H1 (cell line): ENCODE results near the gene PMM2. TPM values are rescaled to one million over a fixed set of nuclear protein-coding genes. Genes with fewer than 3 reads are reported as not detected.
"Not testable (repeated sequence)": the region's sequence is repeated elsewhere in the genome, so short reads cannot be mapped to it uniquely, and the experiment has no call there.

ENCODE experiments used
- CTCF ChIA-PET: fragments of 300-600 bp; sonication (Branson Sonifier 250); formaldehyde crosslinking; loops from one replicate; lab custom pipeline; 2021; ENCODE audit not compliant: partially characterized antibody; lab: Charles Lee
- POLR2A ChIA-PET: fragments of 300-600 bp; sonication (Branson Sonifier 250); formaldehyde crosslinking; loops from one replicate; lab custom pipeline; 2021; ENCODE audit warnings: inconsistent platforms; ENCODE audit not compliant: partially characterized antibody; lab: Charles Lee
- DNase-seq, 2 experiments: peaks; one replicate each; pipeline versions ENCODE4 v3.0.0 to v3.0.0-alpha.2; 2010 to 2022; ENCODE audit warnings: low spot score in 2 of 2, low read depth in 1 of 2, mixed read lengths in 1 of 2
- FAIRE-seq: peaks from 2 replicates; lab custom pipeline; 2011; peaks lifted over from hg19 to GRCh38; lab: Jason Lieb, UNC
- H2AFZ ChIP-seq: 2 replicates; pipeline ENCODE4 v1.8.1; 2012; ENCODE audit warnings: low read length, inconsistent platforms
- H2AK5ac ChIP-seq: 2 replicates; pipeline ENCODE4 v1.6.1; 2013; ENCODE audit warnings: low read depth, low read length
- H2BK120ac ChIP-seq: replicated peaks from 2 replicates; pipeline ENCODE3; 2013; ENCODE audit warnings: low read depth, low read length, inconsistent platforms
- H2BK12ac ChIP-seq: 2 replicates; pipeline ENCODE4 v1.6.1; 2013; ENCODE audit warnings: low read depth, low read length
- H2BK15ac ChIP-seq: 2 replicates; pipeline ENCODE4 v1.6.1; 2013; ENCODE audit warnings: low read length
- H2BK20ac ChIP-seq: 2 replicates; pipeline ENCODE4 v1.6.1; 2013; ENCODE audit warnings: low read length
- H2BK5ac ChIP-seq: 2 replicates; pipeline ENCODE4 v1.6.1; 2013; ENCODE audit warnings: low read depth, low read length
- H3K14ac ChIP-seq: 2 replicates; pipeline ENCODE4 v1.6.1; 2013; ENCODE audit warnings: inconsistent platforms; ENCODE audit not compliant: insufficient read length
- H3K18ac ChIP-seq: 2 replicates; pipeline ENCODE4 v1.6.1; 2013; ENCODE audit warnings: low read length; ENCODE audit errors: extremely low read depth
- H3K23ac ChIP-seq: 2 replicates; pipeline ENCODE4 v1.6.1; 2013; ENCODE audit warnings: inconsistent platforms; ENCODE audit not compliant: insufficient read length
- H3K23me2 ChIP-seq: 2 replicates; pipeline ENCODE4 v1.6.1; 2013; ENCODE audit warnings: low read depth, low read length
- H3K27ac ChIP-seq: 2 replicates; pipeline ENCODE4 v1.6.1; 2011; ENCODE audit warnings: low read depth, low read length, inconsistent platforms
- H3K27me3 ChIP-seq, 4 experiments: replicated peaks in 1 of 4; 1 replicate in 1 of 4; 2 replicates in 3 of 4; pipeline versions ENCODE4 v1.6.1 to v1.8.1; 2011 to 2013; ENCODE audit warnings: low read length in 3 of 4, mild to moderate bottlenecking in 3 of 4, inconsistent platforms in 2 of 4, mixed read lengths in 2 of 4, moderate library complexity in 1 of 4; ENCODE audit not compliant: control insufficient read depth in 3 of 4, insufficient read depth in 3 of 4; ENCODE audit errors: extremely low read depth in 1 of 4
- H3K36me3 ChIP-seq, 4 experiments: 2 replicates each; pipeline versions ENCODE4 v1.6.1 to v1.8.1; 2011 to 2013; ENCODE audit warnings: mild to moderate bottlenecking in 4 of 4, low read length in 3 of 4, moderate library complexity in 2 of 4, control low read depth in 1 of 4, inconsistent platforms in 1 of 4; ENCODE audit not compliant: insufficient read depth in 4 of 4, control insufficient read depth in 2 of 4
- H3K4ac ChIP-seq: replicated peaks from 2 replicates; pipeline ENCODE3; 2013; ENCODE audit warnings: low read length, low read depth, mixed read lengths, inconsistent platforms; ENCODE audit not compliant: insufficient read length
- H3K4me1 ChIP-seq, 4 experiments: replicated peaks in 1 of 4; 1 replicate in 1 of 4; 2 replicates in 3 of 4; pipeline versions ENCODE4 v1.6.1 to v1.8.1; 2011 to 2013; ENCODE audit warnings: low read length in 3 of 4, inconsistent platforms in 2 of 4, mixed read lengths in 1 of 4; ENCODE audit not compliant: insufficient read depth in 4 of 4, control insufficient read depth in 3 of 4
- H3K4me2 ChIP-seq, 2 experiments: 2 replicates each; pipeline versions ENCODE4 v1.6.1 to v1.8.1; 2011 to 2013; ENCODE audit warnings: low read depth in 2 of 2, low read length in 2 of 2, control low read depth in 1 of 2, inconsistent platforms in 1 of 2, mild to moderate bottlenecking in 1 of 2; ENCODE audit not compliant: insufficient read depth in 1 of 2
- H3K4me3 ChIP-seq, 4 experiments: fragments of 200-600, 300-600 bp in 1 of 4; sonication (generic), shearing (Covaris generic), sonication (Bioruptor Twin) in 1 of 4; 2 replicates each; pipeline versions ENCODE4 v1.5.1 to v1.8.1; 2011 to 2016; ENCODE audit warnings: low read length in 4 of 4, low read depth in 3 of 4, control low read depth in 2 of 4, inconsistent platforms in 2 of 4, mild to moderate bottlenecking in 2 of 4, mixed read lengths in 1 of 4, moderate library complexity in 1 of 4; ENCODE audit not compliant: insufficient read depth in 2 of 4; ENCODE audit errors: extremely low read depth in 1 of 4
- H3K56ac ChIP-seq: replicated peaks from 2 replicates; pipeline ENCODE3; 2013; ENCODE audit warnings: low read depth, mild to moderate bottlenecking, mixed read lengths, low read length, inconsistent platforms; ENCODE audit not compliant: insufficient read length
- H3K79me1 ChIP-seq: 2 replicates; pipeline ENCODE4 v1.6.1; 2013; ENCODE audit warnings: low read depth, low read length, control low read depth
- H3K79me2 ChIP-seq, 2 experiments: 2 replicates each; pipeline versions ENCODE4 v1.6.1 to v1.8.1; 2012 to 2013; ENCODE audit warnings: low read length in 2 of 2, mild to moderate bottlenecking in 2 of 2, inconsistent platforms in 1 of 2; ENCODE audit not compliant: insufficient read depth in 2 of 2, control insufficient read depth in 1 of 2
- H3K9ac ChIP-seq, 4 experiments: replicated peaks in 1 of 4; 1 replicate in 1 of 4; 2 replicates in 3 of 4; pipeline versions ENCODE4 v1.6.1 to v1.8.1; 2011 to 2013; ENCODE audit warnings: low read depth in 3 of 4, low read length in 3 of 4, control low read depth in 2 of 4, mild to moderate bottlenecking in 2 of 4, moderate library complexity in 2 of 4, inconsistent platforms in 1 of 4; ENCODE audit errors: extremely low read depth in 1 of 4
- H3K9me3 ChIP-seq, 2 experiments: 2 replicates each; pipeline versions ENCODE4 v1.6.1 to v1.8.1; 2012 to 2013; ENCODE audit warnings: mild to moderate bottlenecking in 2 of 2, moderate library complexity in 2 of 2, control low read depth in 1 of 2, inconsistent platforms in 1 of 2, low read depth in 1 of 2, low read length in 1 of 2, mixed read lengths in 1 of 2; ENCODE audit not compliant: insufficient read depth in 2 of 2
- H4K20me1 ChIP-seq, 2 experiments: replicated peaks in 1 of 2; 2 replicates each; pipeline versions ENCODE3 to v1.8.1; 2011 to 2013; ENCODE audit warnings: inconsistent platforms in 2 of 2, low read length in 2 of 2, mild to moderate bottlenecking in 1 of 2; ENCODE audit not compliant: insufficient read depth in 2 of 2, control insufficient read depth in 1 of 2
- H4K5ac ChIP-seq: 2 replicates; pipeline ENCODE4 v1.6.1; 2013; ENCODE audit warnings: low read length, low read depth, mixed read lengths, inconsistent platforms; ENCODE audit not compliant: insufficient read length
- H4K8ac ChIP-seq: 2 replicates; pipeline ENCODE4 v1.8.0; 2013; ENCODE audit warnings: mild to moderate bottlenecking, moderate library complexity, low read length, inconsistent platforms; ENCODE audit not compliant: insufficient read depth; ENCODE audit errors: extremely low read depth
- H4K91ac ChIP-seq: replicated peaks from 2 replicates; pipeline ENCODE3; 2013; ENCODE audit warnings: low read length, mixed read lengths, inconsistent platforms; ENCODE audit not compliant: insufficient read length
- ASH2L ChIP-seq: fragments of 200-600, 300-600 bp; sonication (generic); IDR thresholded peaks from one replicate; pipeline ENCODE4 v1.7.1; 2017; ENCODE audit warnings: low read length
- CBX5 ChIP-seq: fragments of 300-800, 300-1000 bp; sonication (generic); IDR thresholded peaks from 2 replicates; pipeline ENCODE4 v1.7.1; 2016; ENCODE audit warnings: antibody characterized with exemption, low read length, low read depth
- FOSL1 ChIP-seq: IDR thresholded peaks from 2 replicates; pipeline ENCODE4 v1.6.1; 2011; ENCODE audit warnings: mild to moderate bottlenecking, low read depth, low read length, moderate library complexity; ENCODE audit not compliant: insufficient read depth
- JUN ChIP-seq: IDR thresholded peaks from 2 replicates; pipeline ENCODE4 v1.6.1; 2011; ENCODE audit warnings: low read depth, mild to moderate bottlenecking, improper control_type of control experiment, low read length
- NANOG ChIP-seq: IDR thresholded peaks from 2 replicates; pipeline ENCODE4 v1.6.1; 2011; ENCODE audit warnings: low read length, low read depth, mild to moderate bottlenecking, inconsistent platforms; ENCODE audit not compliant: insufficient read depth, poor library complexity, severe bottlenecking
- TAF7 ChIP-seq: optimal IDR thresholded peaks from 2 replicates; pipeline ENCODE3; 2011; ENCODE audit warnings: low read depth, mild to moderate bottlenecking, inconsistent platforms, low read length, moderate library complexity, borderline replicate concordance
- WGBS, 2 experiments: shearing (Covaris generic) in 1 of 2; methylation state at CpG; one replicate each; pipeline versions ENCODE4 v1.1.6 to v1.1.7; 2013 to 2015; ENCODE audit warnings: low lambda C conversion rate in 2 of 2, mixed read lengths in 2 of 2, inconsistent platforms in 1 of 2, low coverage in 1 of 2, missing lambda C conversion rate in 1 of 2; ENCODE audit not compliant: insufficient replicate concordance in 2 of 2, insufficient coverage in 1 of 2, insufficient read length in 1 of 2; ENCODE audit errors: extremely low coverage in 1 of 2, missing lambda C conversion rate in 1 of 2; 5-methylcytosine and 5-hydroxymethylcytosine counted together
- polyA plus RNA-seq, 7 experiments: library from polyadenylated mRNA; depleted of rRNA in 3 of 7; stranded (reverse) in 5 of 7; unstranded in 2 of 7; fragments of >200 nt in 5 of 7; fragments of 200-250 nt in 2 of 7; gene quantifications; 1 replicate in 5 of 7; 2 replicates in 1 of 7; 4 replicates in 1 of 7; pipeline versions ENCODE4 v1.2.1 to v1.2.3, GENCODE V29; 2011 to 2013; ENCODE audit warnings: missing spikeins in 2 of 7, mixed read lengths in 2 of 7
- total RNA-seq: library from RNA; stranded (reverse); fragmentation: NEBNext Ultra II Directional; extraction: Animal tissue kit (Norgen Biotek cat#: 25700); gene quantifications from 2 replicates; pipeline ENCODE4 v1.2.1, GENCODE V29; 2021

PMM2 gene
- total and polyA plus RNA-seq, 2 of the 8 experiments (the other 6 are each of a cell fraction or from before 2014, with no cell fraction given), result 26.2 to 49.4 TPM

- TF ChIP-seq CBX5 (no peak), FOSL1 (no peak), TAF7 (no peak), ASH2L (no peak), NANOG (no peak), JUN (no peak)
Measured at GRCh38 chr16:8874388-8874787, 76.7 kb downstream of the PMM2 start (continued).

GRCh38 chr16:8875317-8875716 lies 77.7 kb downstream of the PMM2 start:
- not testable (repeated sequence) for H3K14ac ChIP-seq, H3K79me1 ChIP-seq, H3K23ac ChIP-seq, H3K9ac ChIP-seq, DNase-seq, H3K56ac ChIP-seq, H3K4me3 ChIP-seq, H2BK20ac ChIP-seq, H3K36me3 ChIP-seq, H3K9me3 ChIP-seq, H3K4me2 ChIP-seq, H3K18ac ChIP-seq, H4K91ac ChIP-seq, H2AK5ac ChIP-seq, H2BK12ac ChIP-seq, H3K23me2 ChIP-seq, H2BK5ac ChIP-seq, H4K5ac ChIP-seq, H3K79me2 ChIP-seq, H2BK15ac ChIP-seq, FAIRE-seq, H3K27me3 ChIP-seq, H4K8ac ChIP-seq, H3K4ac ChIP-seq, H3K27ac ChIP-seq, H2BK120ac ChIP-seq, H4K20me1 ChIP-seq, H2AFZ ChIP-seq
- peaks cover 3 to 11% (median 8%) of the 10 kb centered on the region in 4 experiments for H3K4me1 ChIP-seq
- 65% methylated on average over 5 of the region's 7 CpGs; no CpG with 5 or more reads in 1 of the 2 experiments for WGBS, 2 experiments
- CTCF ChIA-PET, result interaction anchor here (3.3 kb wide), 1 partner anchor 12 kb away, joined by 25 read pairs; no protein-coding TSS in a partner anchor
- POLR2A ChIA-PET, result interaction anchor here (0.6 to 29.1 kb wide), 3 partner anchors 9 to 196 kb away, joined by 3 to 456 read pairs (median 7); partner anchors contain the start of gene CARHSP1
